Activated T-helper 17 cell treated with anti-CD3 and anti-CD28 coated beads, Interleukin-2, amount 50 U/mL, for 72 hours (primary cell): Measurements from ENCODE around the gene RNF145. TPM values are rescaled to one million over a fixed set of nuclear protein-coding genes. Genes with fewer than 3 reads are reported as not detected.

ENCODE experiments used
- ATAC-seq: fragments of 150-1000 bp; cut with Tn5 transposase; replicated peaks from 2 replicates; pipeline ENCODE4 v1.10.0; 2021; ENCODE audit warnings: mild to moderate bottlenecking, moderate library complexity
- H3K27ac Mint-ChIP-seq: one replicate; pipeline ENCODE4 v1.8.0; 2022; ENCODE audit warnings: mixed read lengths
- H3K27me3 Mint-ChIP-seq: one replicate; pipeline ENCODE4 v1.8.0; 2022; ENCODE audit warnings: mixed read lengths
- H3K36me3 Mint-ChIP-seq: one replicate; pipeline ENCODE4 v1.8.0; 2022; ENCODE audit warnings: low read depth, mild to moderate bottlenecking, mixed read lengths
- H3K4me1 Mint-ChIP-seq: one replicate; pipeline ENCODE4 v1.8.0; 2022; ENCODE audit warnings: mixed read lengths
- H3K4me3 Mint-ChIP-seq: one replicate; pipeline ENCODE4 v1.8.0; 2022; ENCODE audit warnings: mild to moderate bottlenecking, mixed read lengths
- H3K9me3 Mint-ChIP-seq: one replicate; pipeline ENCODE4 v1.8.0; 2022; ENCODE audit warnings: mixed read lengths
- total RNA-seq, 2 donors: library from RNA; stranded (reverse); gene quantifications; one replicate each; pipeline ENCODE4 v1.2.3, GENCODE V29; 2022

The RNF145 gene
- total RNA-seq, 2 donors from 2014 or later = 88.3 to 111 TPM

- no peaks in the 10 kb centered on the region for H3K27me3 Mint-ChIP-seq
- ATAC-seq = no peak
- H3K36me3 Mint-ChIP-seq = peaks cover 30% of the 10 kb centered on the region
- H3K27ac Mint-ChIP-seq = no peak overlapping the region
- peak overlapping the region; percentile 76 for H3K4me3 Mint-ChIP-seq
- H3K9me3 Mint-ChIP-seq = no peaks in the 10 kb centered on the region
- peaks cover 11% of the 10 kb centered on the region for H3K4me1 Mint-ChIP-seq
Measured at GRCh38 chr5:159210846-159211245, 1.5 kb upstream of the RNF145 start.

- peak overlapping the region; percentile 50 for H3K27ac Mint-ChIP-seq
- peaks cover 16% of the 10 kb centered on the region for H3K4me1 Mint-ChIP-seq
- no peaks in the 10 kb centered on the region for H3K9me3 Mint-ChIP-seq
- H3K4me3 Mint-ChIP-seq = peak overlapping the region; percentile 76
- ATAC-seq = no peak
- no peaks in the 10 kb centered on the region for H3K27me3 Mint-ChIP-seq
- peaks cover 36% of the 10 kb centered on the region for H3K36me3 Mint-ChIP-seq
Measured at GRCh38 chr5:159210210-159210661, 883 bp upstream of the RNF145 start.

GRCh38 chr5:159208514-159209437 lies 577 bp downstream of the RNF145 start:
- ATAC-seq = peak; percentile 4
- Mint-ChIP-seq H3K27ac (peak overlapping the region; percentile 99), H3K4me3 (peak overlapping the region; percentile 100), H3K4me1 (peaks cover 21% of the 10 kb centered on the region), H3K9me3 (no peaks in the 10 kb centered on the region), H3K27me3 (no peaks in the 10 kb centered on the region), H3K36me3 (peaks cover 51% of the 10 kb centered on the region)

- peak; percentile 64 for ATAC-seq
- Mint-ChIP-seq H3K36me3 (peaks cover 60% of the 10 kb centered on the region), H3K9me3 (no peaks in the 10 kb centered on the region), H3K4me3 (peak overlapping the region; percentile 100), H3K27ac (peak overlapping the region; percentile 99), H3K27me3 (no peaks in the 10 kb centered on the region), H3K4me1 (peaks cover 26% of the 10 kb centered on the region)
Measured at GRCh38 chr5:159207686-159208513, 1.5 kb downstream of the RNF145 start.

- peak overlapping the region; percentile 100 for H3K4me3 Mint-ChIP-seq
- H3K4me1 Mint-ChIP-seq = peaks cover 27% of the 10 kb centered on the region
- H3K9me3 Mint-ChIP-seq = no peaks in the 10 kb centered on the region
- H3K27me3 Mint-ChIP-seq = no peaks in the 10 kb centered on the region
- ATAC-seq = no peak
- peaks cover 66% of the 10 kb centered on the region for H3K36me3 Mint-ChIP-seq
- H3K27ac Mint-ChIP-seq = peak overlapping the region; percentile 99
Measured at GRCh38 chr5:159207222-159207685, 2.1 kb downstream of the RNF145 start.

GRCh38 chr5:159206818-159207217 lies 2.5 kb downstream of the RNF145 start:
- Mint-ChIP-seq H3K4me3 (peak overlapping the region; percentile 100), H3K36me3 (peaks cover 71% of the 10 kb centered on the region), H3K27ac (peak overlapping the region; percentile 99), H3K4me1 (peaks cover 27% of the 10 kb centered on the region), H3K27me3 (no peaks in the 10 kb centered on the region), H3K9me3 (no peaks in the 10 kb centered on the region)
- no peak for ATAC-seq

GRCh38 chr5:159206368-159206767 lies 3.0 kb downstream of the RNF145 start:
- Mint-ChIP-seq H3K9me3 (no peaks in the 10 kb centered on the region), H3K36me3 (peaks cover 75% of the 10 kb centered on the region), H3K4me1 (peaks cover 27% of the 10 kb centered on the region), H3K27ac (peak overlapping the region; percentile 99), H3K27me3 (no peaks in the 10 kb centered on the region), H3K4me3 (peak overlapping the region; percentile 100)
- no peak for ATAC-seq

- ATAC-seq = no peak
- no peaks in the 10 kb centered on the region for H3K27me3 Mint-ChIP-seq
- peaks cover 34% of the 10 kb centered on the region for H3K4me1 Mint-ChIP-seq
- peak overlapping the region; percentile 100 for H3K4me3 Mint-ChIP-seq
- no peaks in the 10 kb centered on the region for H3K9me3 Mint-ChIP-seq
- H3K27ac Mint-ChIP-seq = no peak overlapping the region
- H3K36me3 Mint-ChIP-seq = peaks cover 100% of the 10 kb centered on the region
Measured at GRCh38 chr5:159203351-159203750, 6.0 kb downstream of the RNF145 start.

- Mint-ChIP-seq H3K36me3 (peaks cover 100% of the 10 kb centered on the region), H3K27ac (no peak overlapping the region)
- no peak for ATAC-seq
Measured at GRCh38 chr5:159202151-159202550, 7.2 kb downstream of the RNF145 start.

GRCh38 chr5:159199780-159200179 lies 9.6 kb downstream of the RNF145 start:
- Mint-ChIP-seq H3K36me3 (peaks cover 100% of the 10 kb centered on the region), H3K4me3 (peak overlapping the region; percentile 31), H3K27me3 (no peaks in the 10 kb centered on the region), H3K9me3 (no peaks in the 10 kb centered on the region), H3K4me1 (peaks cover 47% of the 10 kb centered on the region), H3K27ac (peak overlapping the region; percentile 18)
- no peak for ATAC-seq

More at GRCh38 chr5:159202151-159202550, 7.2 kb downstream of the RNF145 start:
- Mint-ChIP-seq H3K4me1 (peaks cover 38% of the 10 kb centered on the region), H3K9me3 (no peaks in the 10 kb centered on the region), H3K4me3 (peak overlapping the region; percentile 100), H3K27me3 (no peaks in the 10 kb centered on the region)

GRCh38 chr5:159199225-159199624 lies 10.1 kb downstream of the RNF145 start:
- Mint-ChIP-seq H3K27me3 (no peaks in the 10 kb centered on the region), H3K9me3 (no peaks in the 10 kb centered on the region), H3K36me3 (peaks cover 100% of the 10 kb centered on the region), H3K4me1 (peaks cover 45% of the 10 kb centered on the region), H3K4me3 (peak overlapping the region; percentile 31), H3K27ac (peak overlapping the region; percentile 18)
- ATAC-seq = no peak

GRCh38 chr5:159198063-159199036 lies 11.0 kb downstream of the RNF145 start:
- peak overlapping the region; percentile 31 for H3K4me3 Mint-ChIP-seq
- no peaks in the 10 kb centered on the region for H3K27me3 Mint-ChIP-seq
- peaks cover 45% of the 10 kb centered on the region for H3K4me1 Mint-ChIP-seq
- peaks cover 100% of the 10 kb centered on the region for H3K36me3 Mint-ChIP-seq
- ATAC-seq = peak; percentile 85
- no peaks in the 10 kb centered on the region for H3K9me3 Mint-ChIP-seq
- peak overlapping the region; percentile 18 for H3K27ac Mint-ChIP-seq

GRCh38 chr5:159195775-159196174 lies 13.6 kb downstream of the RNF145 start:
- no peak for ATAC-seq
- Mint-ChIP-seq H3K9me3 (no peaks in the 10 kb centered on the region), H3K27ac (peak overlapping the region; percentile 69), H3K36me3 (peaks cover 100% of the 10 kb centered on the region), H3K4me1 (peaks cover 43% of the 10 kb centered on the region), H3K4me3 (no peak overlapping the region), H3K27me3 (no peaks in the 10 kb centered on the region)
